ENCODE measurements around the gene GNPNAT1. TPM values are rescaled to one million over a fixed set of nuclear protein-coding genes. Genes with fewer than 3 reads are reported as not detected.

The GNPNAT1 gene
- total RNA-seq: 10 to 100 TPM; 11.1 to 28.9 (median 23.6) TPM

DNA sequence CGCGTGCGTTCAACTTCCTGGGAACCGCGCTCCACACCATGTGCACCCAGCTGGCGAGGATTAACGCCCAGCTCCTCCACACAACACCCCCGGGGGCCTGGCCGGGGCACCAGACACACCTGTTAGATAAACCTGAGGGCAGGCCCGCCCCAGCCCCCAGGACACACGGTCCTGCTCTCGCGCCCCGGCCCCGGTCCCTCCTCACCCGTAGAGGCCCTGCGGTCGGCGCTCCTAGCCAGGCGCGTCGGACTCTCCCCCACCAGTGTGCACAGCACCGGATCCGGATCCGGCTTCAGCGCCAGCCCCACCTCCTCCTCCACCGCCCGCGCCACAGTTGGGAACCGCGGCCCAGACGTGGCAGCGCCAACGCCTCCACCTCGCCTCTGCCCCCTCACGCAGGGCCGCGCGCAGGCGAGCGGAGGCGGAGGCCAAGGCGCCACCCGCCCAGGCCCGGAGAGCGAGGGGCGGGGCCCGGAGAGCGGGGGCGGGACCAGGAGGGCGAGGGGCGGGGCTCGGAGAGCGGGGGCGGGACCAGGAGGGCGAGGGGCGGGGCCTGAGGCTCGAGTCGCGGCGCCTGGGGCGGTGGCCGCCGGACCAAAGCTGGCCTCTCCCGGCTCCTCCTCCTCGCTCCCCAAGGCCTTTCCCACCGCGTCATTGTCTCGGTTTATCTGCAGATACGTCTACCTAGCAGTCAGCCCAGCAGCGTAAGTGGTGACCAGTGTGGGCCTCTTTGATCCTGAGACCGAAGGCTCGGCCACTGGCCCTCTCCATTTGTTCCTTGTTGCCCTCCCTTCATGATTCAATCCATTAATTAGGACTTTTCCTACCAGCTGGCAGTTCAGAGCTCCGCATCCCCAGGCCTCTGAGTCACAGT lies at the start of gene GNPNAT1:
GNPNAT1 (minus strand) TSS at position 385 of the 874 bp plus-strand sequence. CDS start 6,957 bp downstream, outside the sequence.
- Histone ChIP-seq H3K9me3 (no peaks in the 10 kb centered on the region), H3K4me1 (peaks cover 0 to 28% (median 0%) of the 10 kb centered on the region in 3 donors), H3K27ac (peak within 1 kb of the TSS; percentile 63 to 92 (median 90)), H3K27me3 (no peaks in the 10 kb centered on the region), H3K36me3 (no peaks in the 10 kb centered on the region), H3K4me3 (peak within 1 kb of the TSS; percentile 70 to 78)
- ATAC-seq: peak; percentile 94
- WGBS, 2 donors (ENCODE audit: low coverage in 1 of 2): 4% methylated on average over 10 of the region's 74 CpGs; no CpG with 5 or more reads in 1 of the 2 donors
- TF ChIP-seq CTCF (IDR thresholded peaks at IDR 0.05): peak in 1 of 4 experiments; percentile 6
- no peak for TF ChIP-seq EP300 (IDR thresholded peaks at IDR 0.05)
- peak; percentile 68 for TF ChIP-seq POLR2AphosphoS5 (IDR thresholded peaks at IDR 0.05)
- TF ChIP-seq POLR2A (IDR thresholded peaks at IDR 0.05): peak; percentile 52 to 55

DNA sequence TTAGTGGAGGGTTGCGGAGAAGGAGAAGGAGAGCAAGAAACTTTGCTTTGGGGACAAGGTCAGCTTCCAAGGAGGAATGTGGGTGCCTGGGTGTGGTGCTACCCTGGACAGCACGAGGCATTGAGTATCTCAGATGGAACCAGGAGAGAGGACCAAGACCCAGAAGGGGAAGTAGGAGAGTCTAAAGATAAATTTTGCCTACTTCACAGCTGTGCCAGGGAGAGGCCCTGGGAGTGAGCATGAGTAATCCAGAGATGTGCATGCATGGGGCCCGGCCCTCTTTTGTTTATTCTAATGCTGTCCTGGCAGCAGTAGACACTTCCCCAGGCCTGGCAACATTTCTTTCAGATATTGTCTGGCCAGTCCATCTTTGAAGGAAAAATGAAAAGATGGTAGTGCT lies 49.5 kb upstream of the GNPNAT1 start:
- no peaks in the 10 kb centered on the region for H3K9me3 ChIP-seq
- peaks cover 0 to 28% (median 6%) of the 10 kb centered on the region in 3 donors for H3K4me1 ChIP-seq
- ATAC-seq: peak; percentile 78
- TF ChIP-seq EP300 (IDR thresholded peaks at IDR 0.05): no peak
- no peak for TF ChIP-seq POLR2AphosphoS5 (IDR thresholded peaks at IDR 0.05)
- TF ChIP-seq POLR2A (IDR thresholded peaks at IDR 0.05): no peak
- no peak for TF ChIP-seq CTCF (IDR thresholded peaks at IDR 0.05)
- WGBS, 2 donors (ENCODE audit: low coverage in 1 of 2): 17 to 60% methylated on average over 2 to 3 of the region's 3 CpGs
- no peaks in the 10 kb centered on the region for H3K36me3 ChIP-seq
- H3K27ac ChIP-seq: peak overlapping the region in 2 of 4 donors; percentile 6 to 14
- no peak overlapping the region for H3K4me3 ChIP-seq
- H3K27me3 ChIP-seq: no peaks in the 10 kb centered on the region

DNA sequence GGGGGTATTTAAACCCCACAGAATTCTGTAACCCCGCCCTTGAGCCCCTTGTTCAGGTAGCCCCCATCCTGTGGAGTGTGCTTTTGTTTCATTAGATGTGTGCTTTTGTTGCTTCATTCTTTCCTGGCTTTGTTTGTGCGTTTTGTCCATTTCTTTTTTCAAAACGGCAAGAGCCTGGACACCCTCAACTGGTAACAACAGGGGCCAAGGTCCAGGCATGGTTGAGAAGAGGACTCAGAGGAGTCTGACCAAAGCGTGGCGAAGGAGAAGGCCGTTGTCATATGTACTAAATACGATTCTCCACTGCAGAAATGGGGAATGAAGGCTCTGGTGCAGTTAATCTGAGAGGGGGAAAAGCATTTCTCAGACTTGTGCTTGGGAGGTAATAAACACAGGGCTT lies 46.0 kb upstream of the GNPNAT1 start:
- Histone ChIP-seq H3K27me3 (no peaks in the 10 kb centered on the region), H3K36me3 (no peaks in the 10 kb centered on the region), H3K4me3 (no peak overlapping the region), H3K27ac (no peak overlapping the region), H3K9me3 (no peaks in the 10 kb centered on the region), H3K4me1 (peaks cover 0 to 10% (median 4%) of the 10 kb centered on the region in 3 donors)
- ATAC-seq: no peak
- TF ChIP-seq CTCF (IDR thresholded peaks at IDR 0.05) (no peak), POLR2AphosphoS5 (IDR thresholded peaks at IDR 0.05) (no peak), POLR2A (IDR thresholded peaks at IDR 0.05) (no peak), EP300 (IDR thresholded peaks at IDR 0.05) (no peak)
- 94 to 100% methylated on average over 4 to 5 of the region's 7 CpGs for WGBS, 2 donors (ENCODE audit: low coverage in 1 of 2)

GRCh38 chr14:52836063-52836462 lies 44.7 kb upstream of the GNPNAT1 start:
- Histone ChIP-seq H3K9me3 (no peaks in the 10 kb centered on the region), H3K4me1 (peaks cover 0 to 5% (median 4%) of the 10 kb centered on the region in 3 donors), H3K4me3 (no peak overlapping the region), H3K27ac (no peak overlapping the region), H3K27me3 (no peaks in the 10 kb centered on the region), H3K36me3 (no peaks in the 10 kb centered on the region)
- TF ChIP-seq CTCF (IDR thresholded peaks at IDR 0.05) (no peak), EP300 (IDR thresholded peaks at IDR 0.05) (no peak), POLR2A (IDR thresholded peaks at IDR 0.05) (no peak), POLR2AphosphoS5 (IDR thresholded peaks at IDR 0.05) (no peak)
- WGBS, 2 donors (ENCODE audit: low coverage in 1 of 2): 89 to 97% methylated on average over 6 to 9 of the region's 9 CpGs
- no peak for ATAC-seq
